K562 (cell line): ENCODE results near the gene UBA52.

ENCODE experiments used
- ATF1 ChIP-seq, 2 experiments: fragments of 450-650 bp in 1 of 2; IDR thresholded peaks; 2 replicates each; pipeline ENCODE4 v1.6.1; 2016; ENCODE audit warnings: missing compliant biosample characterization in 1 of 2, missing genetic modification characterization in 1 of 2
- BMI1 ChIP-seq: fragments of 150-350 bp; IDR thresholded peaks from 2 replicates; pipeline ENCODE4 v1.6.1; 2014; ENCODE audit warnings: low read length
- BRCA1 ChIP-seq, 2 experiments: fragments of 450-650 bp in 1 of 2; sonication (generic) in 1 of 2; formaldehyde crosslinking in 1 of 2; IDR thresholded peaks; 2 replicates each; pipeline versions ENCODE4 v1.5.0 to v1.6.1; 2017 to 2020; ENCODE audit warnings: mild to moderate bottlenecking in 1 of 2, missing genetic modification reagents in 1 of 2
- CBX2 ChIP-seq: fragments of 200-600 bp; sonication (generic); IDR thresholded peaks from one replicate; pipeline ENCODE4 v1.6.1; 2012; ENCODE audit warnings: mild to moderate bottlenecking, low read length, inconsistent platforms; ENCODE audit not compliant: insufficient read depth, poor library complexity, severe bottlenecking
- EZH2 ChIP-seq: IDR thresholded peaks from 2 replicates; pipeline ENCODE4 v1.6.1; 2012; ENCODE audit warnings: low read depth, mild to moderate bottlenecking, inconsistent platforms, low read length, borderline replicate concordance
- HINFP ChIP-seq: fragments of 450-650 bp; conservative IDR thresholded peaks from 2 replicates; pipeline ENCODE4 v1.6.1; 2016; ENCODE audit warnings: missing genetic modification characterization, low read depth, mild to moderate bottlenecking, control low read depth, missing compliant biosample characterization
- JUNB ChIP-seq: fragments of 450-650 bp; formaldehyde crosslinking; conservative IDR thresholded peaks from 2 replicates; pipeline ENCODE4 v1.4.0; 2020; ENCODE audit warnings: mild to moderate bottlenecking
- SFPQ ChIP-seq: fragments of 200-400 bp; formaldehyde crosslinking; IDR thresholded peaks from 2 replicates; pipeline ENCODE4 v1.6.1; 2017; ENCODE audit warnings: mild to moderate bottlenecking, low read depth, low read length, moderate library complexity
- SMARCC2 ChIP-seq: fragments of 450-650 bp; IDR thresholded peaks from 2 replicates; pipeline ENCODE4 v1.6.1; 2017; ENCODE audit warnings: antibody characterized with exemption, moderate library complexity, mild to moderate bottlenecking, low read depth
- USF2 ChIP-seq: sonication (generic); formaldehyde crosslinking; IDR thresholded peaks from 2 replicates; pipeline ENCODE4 v1.5.0; 2020; ENCODE audit warnings: missing genetic modification reagents
- ZNF561 ChIP-seq: fragments of 450-650 bp; formaldehyde crosslinking; conservative IDR thresholded peaks from 2 replicates; pipeline ENCODE4 v1.4.0; 2020; ENCODE audit warnings: mild to moderate bottlenecking, moderate library complexity

- TF ChIP-seq BRCA1 (IDR thresholded peaks at IDR 0.05) (no peak), BRCA1 (CRISPR knock-in tag; IDR thresholded peaks at IDR 0.05) (no peak), EZH2 (no peak), ZNF561 (no peak), SMARCC2 (no peak), BMI1 (no peak), HINFP (tag) (no peak), USF2 (no peak), SFPQ (no peak), ATF1 (CRISPR knock-in tag; IDR thresholded peaks at IDR 0.05) (no peak), ATF1 (tag; IDR thresholded peaks at IDR 0.05) (no peak), CBX2 (no peak), JUNB (CRISPR knock-in tag) (no peak)
Measured at GRCh38 chr19:18594824-18595373, 23.2 kb downstream of the UBA52 start.
